ENCODE data around the gene NKTR.

DNA sequence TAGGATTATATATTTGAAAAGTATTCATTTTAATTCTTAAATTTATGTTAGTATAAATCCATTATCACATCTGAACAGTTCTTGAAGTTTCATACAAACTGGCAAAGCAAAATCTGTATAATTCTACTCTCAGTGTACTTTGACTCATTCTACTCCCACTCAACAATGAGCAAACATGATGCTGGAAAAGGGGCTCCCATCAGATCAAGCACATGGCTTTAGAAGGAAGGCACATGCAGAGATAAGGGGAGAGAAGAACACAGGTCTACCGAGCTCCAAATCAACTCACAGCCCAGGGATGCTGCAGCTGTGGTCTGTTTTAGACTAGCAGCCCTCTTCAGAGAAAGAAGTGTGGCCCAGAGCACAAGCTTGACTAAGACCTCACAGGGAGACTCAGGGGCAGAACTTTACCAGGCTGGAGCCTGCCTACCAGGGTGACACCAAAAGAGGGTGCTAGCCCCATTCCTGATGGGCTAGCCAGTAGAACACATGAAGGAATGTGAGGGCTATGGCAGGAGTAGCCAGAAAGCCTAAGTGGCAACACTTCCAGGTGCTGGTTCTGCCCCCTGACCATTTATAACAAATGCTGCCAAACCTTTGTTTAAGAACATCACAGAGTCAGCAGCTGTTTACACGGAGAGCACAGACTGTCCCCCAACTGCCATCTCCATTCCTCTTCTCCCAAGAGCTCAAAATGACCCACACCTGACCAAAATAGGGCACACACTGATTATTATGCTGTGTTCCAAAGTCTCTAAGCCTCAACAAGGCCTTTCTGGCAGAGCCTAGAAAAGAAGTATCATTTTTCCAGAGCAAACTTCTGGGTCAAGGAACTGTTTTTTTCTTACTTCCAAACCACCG lies 38.2 kb upstream of the NKTR start:
- TF ChIP-seq POLR2AphosphoS5 (IDR thresholded peaks at IDR 0.05) (no peak), POLR2A (IDR thresholded peaks at IDR 0.05) (no peak), CTCF (IDR thresholded peaks at IDR 0.05) (no peak), EP300 (IDR thresholded peaks at IDR 0.05) (no peak)

All from suprapubic skin (tissue), 4 donors.